Colonic mucosa (tissue), 4 donors: ENCODE data around the gene RAB11FIP2. TPM values are rescaled to one million over a fixed set of nuclear protein-coding genes. Genes with fewer than 3 reads are reported as not detected.

Source experiments
- DNase-seq: peaks from one replicate; pipeline ENCODE4 v3.0.0-alpha.2; 2020
- H3K27ac ChIP-seq: fragments of 200-600 bp; one replicate; pipeline ENCODE4 v1.8.0; 2021
- H3K27me3 ChIP-seq: fragments of 200-600 bp; one replicate; pipeline ENCODE4 v1.8.0; 2021
- H3K36me3 ChIP-seq: fragments of 200-600 bp; one replicate; pipeline ENCODE4 v1.8.0; 2021
- H3K4me1 ChIP-seq: fragments of 200-600 bp; one replicate; pipeline ENCODE4 v1.8.0; 2021; ENCODE audit warnings: mild to moderate bottlenecking
- H3K4me3 ChIP-seq: fragments of 200-600 bp; one replicate; pipeline ENCODE4 v1.8.0; 2021
- H3K9ac ChIP-seq, 2 donors: one replicate each; pipeline ENCODE4 v1.7.0; 2013; ENCODE audit warnings: control low read depth in 2 of 2, low read depth in 2 of 2, low read length in 2 of 2
- H3K9me3 ChIP-seq: fragments of 200-600 bp; one replicate; pipeline ENCODE4 v1.8.0; 2021
- intact Hi-C: fragments of 100-400 bp; cut with DNase I; formaldehyde crosslinking; loops from one replicate; pipeline ENCODE4 v1.14.1; 2022
- total RNA-seq, 2 donors: library from RNA; stranded (reverse); fragmentation: NEBNext Ultra II Directional in 1 of 2; extraction: Animal tissue kit (Norgen Biotek cat#: 25700) in 1 of 2; gene quantifications; one replicate each; pipeline ENCODE4 v1.2.1, GENCODE V29; 2021
- TF ChIP-seq, protein P1 (sequence below): fragments of 200-600 bp; IDR thresholded peaks from one replicate; pipeline ENCODE4 v1.8.0; 2022; ENCODE audit warnings: antibody characterized with exemption, mild to moderate bottlenecking
- donor health status: healthy.
- donor health status: DM: no; HTN: no; CAD: no.
- donor health status: DM: no; HTN: no; CAD: no.

RAB11FIP2 gene
- total RNA-seq, 2 donors from 2014 or later: 4.7 to 7.5 TPM

DNA sequence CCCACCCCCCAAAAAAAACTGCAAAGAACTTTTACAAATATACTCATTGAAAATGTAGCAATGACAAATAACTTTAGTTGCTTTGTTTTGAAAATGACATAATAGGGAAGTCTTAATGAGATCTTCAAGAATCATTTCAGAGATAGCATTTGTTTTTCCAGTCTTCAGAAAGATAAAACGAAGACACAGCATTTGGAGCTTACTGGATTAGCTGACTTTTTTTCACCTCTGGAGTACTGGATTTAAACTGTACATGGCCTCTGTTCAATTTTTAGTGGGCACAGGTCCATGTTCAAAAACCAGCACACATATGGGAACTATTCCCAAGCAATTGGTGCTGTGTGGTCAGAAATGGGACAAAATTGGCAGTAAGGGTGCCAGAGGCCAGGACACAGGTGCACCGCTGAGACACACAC lies 3.9 kb downstream of the RAB11FIP2 start:
- peaks cover 4% of the 10 kb centered on the region for H3K4me1 ChIP-seq
- intact Hi-C loops: no loop called here
- TF ChIP-seq, protein P1, sequence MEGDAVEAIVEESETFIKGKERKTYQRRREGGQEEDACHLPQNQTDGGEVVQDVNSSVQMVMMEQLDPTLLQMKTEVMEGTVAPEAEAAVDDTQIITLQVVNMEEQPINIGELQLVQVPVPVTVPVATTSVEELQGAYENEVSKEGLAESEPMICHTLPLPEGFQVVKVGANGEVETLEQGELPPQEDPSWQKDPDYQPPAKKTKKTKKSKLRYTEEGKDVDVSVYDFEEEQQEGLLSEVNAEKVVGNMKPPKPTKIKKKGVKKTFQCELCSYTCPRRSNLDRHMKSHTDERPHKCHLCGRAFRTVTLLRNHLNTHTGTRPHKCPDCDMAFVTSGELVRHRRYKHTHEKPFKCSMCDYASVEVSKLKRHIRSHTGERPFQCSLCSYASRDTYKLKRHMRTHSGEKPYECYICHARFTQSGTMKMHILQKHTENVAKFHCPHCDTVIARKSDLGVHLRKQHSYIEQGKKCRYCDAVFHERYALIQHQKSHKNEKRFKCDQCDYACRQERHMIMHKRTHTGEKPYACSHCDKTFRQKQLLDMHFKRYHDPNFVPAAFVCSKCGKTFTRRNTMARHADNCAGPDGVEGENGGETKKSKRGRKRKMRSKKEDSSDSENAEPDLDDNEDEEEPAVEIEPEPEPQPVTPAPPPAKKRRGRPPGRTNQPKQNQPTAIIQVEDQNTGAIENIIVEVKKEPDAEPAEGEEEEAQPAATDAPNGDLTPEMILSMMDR: no peak
- no peak overlapping the region for H3K4me3 ChIP-seq
- H3K36me3 ChIP-seq: no peaks in the 10 kb centered on the region
- H3K27me3 ChIP-seq: no peaks in the 10 kb centered on the region
- no peak overlapping the region for H3K9ac ChIP-seq
- no peak overlapping the region for H3K27ac ChIP-seq
- H3K9me3 ChIP-seq: no peaks in the 10 kb centered on the region
- no peak for DNase-seq

DNA sequence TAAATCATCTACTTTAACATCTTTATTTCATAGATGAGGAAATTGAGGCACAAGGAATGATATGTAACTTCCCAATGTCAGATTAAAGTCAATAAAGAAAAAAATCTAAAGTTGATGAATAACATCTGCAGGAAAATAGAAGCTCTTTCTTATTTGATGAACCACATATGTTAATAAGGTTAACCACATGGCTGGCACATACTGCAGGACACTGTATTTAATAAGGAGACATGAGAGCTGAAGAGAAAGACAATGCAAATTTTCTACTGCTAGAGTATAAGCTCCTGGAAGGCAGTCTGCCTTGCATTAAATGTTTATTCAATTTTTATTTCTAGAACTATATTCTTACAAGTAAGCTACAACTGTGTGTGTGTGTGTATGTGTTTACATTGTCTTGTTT lies 4.4 kb downstream of the RAB11FIP2 start:
- no peak overlapping the region for H3K9ac ChIP-seq
- DNase-seq: no peak
- H3K27ac ChIP-seq: no peak overlapping the region
- no peaks in the 10 kb centered on the region for H3K27me3 ChIP-seq
- no peaks in the 10 kb centered on the region for H3K36me3 ChIP-seq
- H3K9me3 ChIP-seq: no peaks in the 10 kb centered on the region
- peaks cover 4% of the 10 kb centered on the region for H3K4me1 ChIP-seq
- intact Hi-C loops: no loop called here
- TF ChIP-seq, protein P1: no peak
- no peak overlapping the region for H3K4me3 ChIP-seq

DNA sequence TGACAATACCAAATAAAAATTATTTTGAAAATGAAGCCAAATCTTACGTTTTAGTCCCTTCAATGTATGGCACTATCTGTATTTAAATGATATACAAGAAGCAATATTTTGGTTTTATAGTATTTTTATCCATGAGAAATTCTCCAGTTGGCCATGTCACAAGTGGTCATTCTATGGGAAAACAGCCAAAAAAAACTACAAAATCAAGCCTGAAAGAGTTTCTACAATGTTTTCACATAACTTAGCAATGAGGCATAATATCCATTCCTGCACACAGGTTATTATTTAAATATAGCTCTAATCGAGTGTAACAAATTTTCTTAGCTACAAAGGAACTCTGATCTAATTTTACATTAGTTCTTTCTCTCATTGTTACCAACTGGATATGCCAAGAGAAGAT lies 5.4 kb downstream of the RAB11FIP2 start:
- H3K36me3 ChIP-seq: no peaks in the 10 kb centered on the region
- H3K4me1 ChIP-seq: peaks cover 4% of the 10 kb centered on the region
- intact Hi-C loops: no loop called here

DNA sequence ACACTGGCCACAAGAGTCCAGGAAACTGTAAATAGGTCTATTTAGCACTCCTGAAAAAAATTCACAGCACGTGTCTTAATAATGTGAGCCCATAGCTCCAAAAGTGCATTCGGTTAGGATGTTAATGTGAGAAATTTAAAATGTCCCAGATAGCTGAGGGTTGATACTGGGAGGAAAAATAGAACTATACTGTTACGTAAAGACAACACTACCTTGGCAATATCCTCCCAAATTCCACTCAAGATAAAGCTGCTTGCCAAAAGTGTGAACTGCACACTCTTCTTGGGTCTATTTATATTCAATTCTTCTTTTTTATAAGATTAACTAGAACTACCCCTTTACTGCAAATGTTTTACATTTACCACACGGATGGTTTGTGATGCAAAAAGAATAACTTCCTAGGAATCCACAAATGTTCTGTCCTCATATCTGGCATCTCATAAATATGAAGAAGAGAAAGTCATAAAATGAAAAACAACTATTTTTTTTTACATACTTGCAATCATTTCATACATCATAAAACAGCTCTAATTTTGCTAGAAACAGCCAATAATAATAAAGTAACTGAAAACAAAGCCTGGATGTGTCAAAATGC lies 10.4 kb downstream of the RAB11FIP2 start:
- no peaks in the 10 kb centered on the region for H3K4me1 ChIP-seq
- DNase-seq: no peak
- H3K9me3 ChIP-seq: no peaks in the 10 kb centered on the region
- H3K9ac ChIP-seq: no peak overlapping the region
- no peaks in the 10 kb centered on the region for H3K27me3 ChIP-seq
- intact Hi-C loops: no loop called here
- H3K36me3 ChIP-seq: no peaks in the 10 kb centered on the region
- no peak overlapping the region for H3K4me3 ChIP-seq
- TF ChIP-seq, protein P1: no peak
- no peak overlapping the region for H3K27ac ChIP-seq

More for the DNA sequence above, 5.4 kb downstream of the RAB11FIP2 start:
- no peaks in the 10 kb centered on the region for H3K27me3 ChIP-seq
- no peak for DNase-seq
- TF ChIP-seq, protein P1: no peak
- no peaks in the 10 kb centered on the region for H3K9me3 ChIP-seq
- no peak overlapping the region for H3K9ac ChIP-seq
- no peak overlapping the region for H3K27ac ChIP-seq
- no peak overlapping the region for H3K4me3 ChIP-seq

DNA sequence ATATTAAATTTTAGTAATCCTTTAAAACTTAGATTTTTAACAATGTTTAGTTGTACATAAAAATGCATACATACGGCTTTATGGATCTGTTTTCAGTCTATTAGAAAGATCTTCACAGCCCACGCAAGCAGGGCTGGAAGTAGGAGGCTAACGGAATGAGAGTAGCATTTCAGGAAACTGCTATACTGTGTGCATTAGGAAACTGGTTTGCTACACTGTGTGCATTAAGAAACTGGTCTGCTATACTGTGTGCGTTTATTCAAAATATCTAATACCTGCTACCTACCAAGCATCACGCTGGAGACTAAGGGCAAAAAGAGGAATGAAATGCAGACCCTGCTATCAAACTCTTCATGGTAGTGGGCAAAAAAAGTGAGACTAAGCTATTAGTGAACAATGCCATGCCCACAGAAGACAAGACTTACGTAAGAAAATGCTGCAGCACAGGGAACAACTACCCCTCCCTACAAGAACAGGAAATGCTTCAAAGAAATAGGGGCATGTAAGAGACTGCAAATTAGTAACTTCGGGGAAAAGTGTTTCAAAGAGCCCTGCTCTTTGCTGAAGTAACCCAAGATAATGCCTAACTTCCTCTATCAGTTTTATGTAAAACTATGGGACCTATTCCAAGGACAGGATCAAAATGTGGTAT lies 11.3 kb downstream of the RAB11FIP2 start:
- no peak overlapping the region for H3K27ac ChIP-seq
- DNase-seq: no peak
- H3K27me3 ChIP-seq: no peaks in the 10 kb centered on the region
- TF ChIP-seq, protein P1: no peak
- no peak overlapping the region for H3K4me3 ChIP-seq
- intact Hi-C loops: no loop called here
- no peaks in the 10 kb centered on the region for H3K9me3 ChIP-seq
- no peaks in the 10 kb centered on the region for H3K4me1 ChIP-seq
- H3K36me3 ChIP-seq: no peaks in the 10 kb centered on the region
- H3K9ac ChIP-seq: no peak overlapping the region
